Activated CD4-positive, alpha-beta T cell treated with anti-CD3 and anti-CD28 coated beads for 1 hour (primary cell): ENCODE measurements around the gene PTP4A2.

Source experiments
- DNase-seq: peaks from one replicate; pipeline ENCODE4 v3.0.0-alpha.2; 2020

Gene PTP4A2

GRCh38 chr1:31938184-31938975 is at the start of gene PTP4A2:
TSS of gene PTP4A2 (minus strand) at chr1:31938368. CDS start at chr1:31919065, 19,303 bp downstream.
- DNase-seq = peak; percentile 70

GRCh38 chr1:31987135-31987619 is 49.0 kb upstream of the PTP4A2 start:
- no peak for DNase-seq

- DNase-seq = no peak
Measured at GRCh38 chr1:31985430-31985829, 47.3 kb upstream of the PTP4A2 start.

GRCh38 chr1:31984419-31985347 is 46.5 kb upstream of the PTP4A2 start:
- DNase-seq = peak; percentile 30

- no peak for DNase-seq
Measured at GRCh38 chr1:31981972-31982371, 43.8 kb upstream of the PTP4A2 start.

- no peak for DNase-seq
Measured at GRCh38 chr1:31981456-31981839, 43.3 kb upstream of the PTP4A2 start.

GRCh38 chr1:31980835-31981455 is 42.8 kb upstream of the PTP4A2 start:
- DNase-seq = no peak

GRCh38 chr1:31978843-31979400 is 40.8 kb upstream of the PTP4A2 start:
- DNase-seq = no peak

GRCh38 chr1:31977385-31978131 is 39.4 kb upstream of the PTP4A2 start:
- no peak for DNase-seq

- no peak for DNase-seq
Measured at GRCh38 chr1:31976401-31976800, 38.2 kb upstream of the PTP4A2 start.

GRCh38 chr1:31970873-31971272 is 32.7 kb upstream of the PTP4A2 start:
- DNase-seq = no peak

- DNase-seq = no peak
Measured at GRCh38 chr1:31961536-31961935, 23.4 kb upstream of the PTP4A2 start.

- no peak for DNase-seq
Measured at GRCh38 chr1:31959521-31960340, 21.6 kb upstream of the PTP4A2 start.

- no peak for DNase-seq
Measured at GRCh38 chr1:31957701-31958674, 19.8 kb upstream of the PTP4A2 start.

GRCh38 chr1:31955917-31956736 is 18.0 kb upstream of the PTP4A2 start:
- DNase-seq = peak; percentile 59

GRCh38 chr1:31954607-31955283 is 16.6 kb upstream of the PTP4A2 start:
- DNase-seq = no peak

GRCh38 chr1:31952825-31953220 is 14.7 kb upstream of the PTP4A2 start:
- DNase-seq = no peak

- DNase-seq = no peak
Measured at GRCh38 chr1:31951276-31951675, 13.1 kb upstream of the PTP4A2 start.
